A549 (cell line): ENCODE results near the gene CASK.

Experiments used
- BHLHE40 ChIP-seq: IDR thresholded peaks from 2 replicates; pipeline ENCODE4 v1.6.1; 2012; ENCODE audit warnings: low read depth, low read length, inconsistent platforms
- CEBPB ChIP-seq, 2 experiments: fragments of >200 bp in 1 of 2; sonication (Bioruptor Twin) in 1 of 2; formaldehyde crosslinking in 1 of 2; IDR thresholded peaks; 2 replicates each; pipeline ENCODE4 v1.6.1; 2012 to 2016
- CHD2 ChIP-seq: fragments of 150-350 bp; IDR thresholded peaks from 2 replicates; pipeline ENCODE4 v1.6.1; 2014; ENCODE audit warnings: low read length; ENCODE audit not compliant: partially characterized antibody
- CHD4 ChIP-seq: fragments of 200-600 bp; sonication (generic); IDR thresholded peaks from 2 replicates; pipeline ENCODE4 v1.6.1; 2016; ENCODE audit warnings: antibody characterized with exemption, mild to moderate bottlenecking, borderline replicate concordance
- EP300 ChIP-seq, 2 experiments: fragments of >200 bp; sonication (Bioruptor Twin); formaldehyde crosslinking; IDR thresholded peaks; 2 replicates in 1 of 2; 3 replicates in 1 of 2; pipeline ENCODE4 v1.6.1; 2016 to 2017
- HEYL ChIP-seq: fragments of 250-450 bp; sonication (Bioruptor Pico); IDR thresholded peaks from 2 replicates; pipeline ENCODE4 v1.8.0; 2021; ENCODE audit warnings: mild to moderate bottlenecking, moderate library complexity
- HOXA7 ChIP-seq: fragments of 250-450 bp; sonication (Bioruptor Pico); IDR thresholded peaks from 2 replicates; pipeline ENCODE4 v1.5.0; 2020; ENCODE audit warnings: mild to moderate bottlenecking, moderate library complexity
- NR3C1 ChIP-seq: fragments of >200 bp; sonication (Bioruptor Twin); formaldehyde crosslinking; IDR thresholded peaks from 3 replicates; pipeline ENCODE4 v1.6.1; 2017
- PHF8 ChIP-seq: fragments of 200-600 bp; sonication (generic); IDR thresholded peaks from 2 replicates; pipeline ENCODE4 v1.6.1; 2016; ENCODE audit warnings: low read depth, mild to moderate bottlenecking, antibody characterized with exemption, moderate library complexity, borderline replicate concordance
- POLR2A ChIP-seq: IDR thresholded peaks from 2 replicates; pipeline ENCODE4 v1.6.1; 2012; ENCODE audit warnings: mild to moderate bottlenecking, low read length
- RAD21 ChIP-seq, 2 experiments: fragments of >200 bp in 1 of 2; sonication (Bioruptor Twin) in 1 of 2; formaldehyde crosslinking in 1 of 2; IDR thresholded peaks in 1 of 2; conservative IDR thresholded peaks in 1 of 2; 2 replicates in 1 of 2; 3 replicates in 1 of 2; pipeline ENCODE4 v1.6.1; 2012 to 2018; ENCODE audit warnings: inconsistent platforms in 1 of 2
- SREBF2 ChIP-seq: fragments of 450-650 bp; IDR thresholded peaks from 2 replicates; pipeline ENCODE4 v1.6.1; 2014; ENCODE audit warnings: mild to moderate bottlenecking, moderate library complexity
- TF ChIP-seq, protein P1 (sequence below): fragments of >200 bp; sonication (Bioruptor Twin); formaldehyde crosslinking; IDR thresholded peaks from 3 replicates; pipeline ENCODE4 v1.5.1; 2016

GRCh38 chrX:41514179-41514578, 409.2 kb downstream of the CASK start:
- TF ChIP-seq EP300 (IDR thresholded peaks at IDR 0.05) = no peak
- no peak for TF ChIP-seq POLR2A
- TF ChIP-seq HEYL (CRISPR knock-in tag) = no peak
- TF ChIP-seq RAD21 (conservative IDR thresholded peaks at IDR 0.05 in 1 of 2, IDR thresholded peaks at IDR 0.05 in 1 of 2) = no peak
- TF ChIP-seq, protein P1, sequence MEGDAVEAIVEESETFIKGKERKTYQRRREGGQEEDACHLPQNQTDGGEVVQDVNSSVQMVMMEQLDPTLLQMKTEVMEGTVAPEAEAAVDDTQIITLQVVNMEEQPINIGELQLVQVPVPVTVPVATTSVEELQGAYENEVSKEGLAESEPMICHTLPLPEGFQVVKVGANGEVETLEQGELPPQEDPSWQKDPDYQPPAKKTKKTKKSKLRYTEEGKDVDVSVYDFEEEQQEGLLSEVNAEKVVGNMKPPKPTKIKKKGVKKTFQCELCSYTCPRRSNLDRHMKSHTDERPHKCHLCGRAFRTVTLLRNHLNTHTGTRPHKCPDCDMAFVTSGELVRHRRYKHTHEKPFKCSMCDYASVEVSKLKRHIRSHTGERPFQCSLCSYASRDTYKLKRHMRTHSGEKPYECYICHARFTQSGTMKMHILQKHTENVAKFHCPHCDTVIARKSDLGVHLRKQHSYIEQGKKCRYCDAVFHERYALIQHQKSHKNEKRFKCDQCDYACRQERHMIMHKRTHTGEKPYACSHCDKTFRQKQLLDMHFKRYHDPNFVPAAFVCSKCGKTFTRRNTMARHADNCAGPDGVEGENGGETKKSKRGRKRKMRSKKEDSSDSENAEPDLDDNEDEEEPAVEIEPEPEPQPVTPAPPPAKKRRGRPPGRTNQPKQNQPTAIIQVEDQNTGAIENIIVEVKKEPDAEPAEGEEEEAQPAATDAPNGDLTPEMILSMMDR = no peak
- TF ChIP-seq NR3C1 = no peak
- TF ChIP-seq PHF8 = no peak
- no peak for TF ChIP-seq CEBPB (IDR thresholded peaks at IDR 0.05)
- no peak for TF ChIP-seq BHLHE40
- TF ChIP-seq SREBF2 = no peak
- no peak for TF ChIP-seq HOXA7 (CRISPR knock-in tag)
- TF ChIP-seq CHD2 = no peak
- no peak for TF ChIP-seq CHD4
